A549 (cell line): Measurements from ENCODE around the gene ERN1. TPM values are rescaled to one million over a fixed set of nuclear protein-coding genes. Genes with fewer than 3 reads are reported as not detected.

Experiments
- ATAC-seq, 2 experiments: fragments of 200-7000 bp in 1 of 2; fragments of >200 bp in 1 of 2; cut with Nextera tagmentation in 1 of 2; cut with Tn5 transposase in 1 of 2; 3 replicates each; pipeline versions ENCODE4 v1.8.0 to v1.9.1; 2018 to 2020; ENCODE audit warnings: mild to moderate bottlenecking in 1 of 2, moderate library complexity in 1 of 2
- CTCF ChIA-PET: fragments of 300-600 bp; sonication (Branson Sonifier 250); formaldehyde crosslinking; extraction: SDS; loops from one replicate; lab custom pipeline; 2021; ENCODE audit warnings: antibody characterized with exemption, inconsistent platforms; lab: Yijun Ruan, JAX
- POLR2A ChIA-PET: fragments of 350-600 bp; formaldehyde crosslinking; extraction: SDS; loops from one replicate; lab custom pipeline; 2021; ENCODE audit warnings: antibody characterized with exemption, inconsistent platforms; lab: Yijun Ruan, JAX
- DNase-seq, 2 experiments: peaks; one replicate each; pipeline versions ENCODE4 v3.0.0 to v3.0.0-alpha.2; 2011 to 2016; ENCODE audit warnings: low read depth in 1 of 2, low spot score in 1 of 2
- FAIRE-seq: peaks from 2 replicates; lab custom pipeline; 2011; peaks lifted over from hg19 to GRCh38; lab: Jason Lieb, UNC
- H3K27ac ChIP-seq, 2 experiments: fragments of >200 bp; sonication (Bioruptor Twin); formaldehyde crosslinking; 3 replicates each; pipeline ENCODE4 v1.5.1; 2016 to 2017
- H3K4me1 ChIP-seq: fragments of >200 bp; sonication (Bioruptor Twin); formaldehyde crosslinking; 3 replicates; pipeline ENCODE4 v1.6.1; 2016
- H3K4me2 ChIP-seq: fragments of >200 bp; sonication (Bioruptor Twin); formaldehyde crosslinking; 3 replicates; pipeline ENCODE4 v1.6.1; 2016
- H3K4me3 ChIP-seq: fragments of >200 bp; sonication (Bioruptor Twin); formaldehyde crosslinking; 3 replicates; pipeline ENCODE4 v1.5.1; 2016
- H3K9me3 ChIP-seq: fragments of >200 bp; sonication (Bioruptor Twin); formaldehyde crosslinking; 3 replicates; pipeline ENCODE4 v1.6.1; 2016
- CBX8 ChIP-seq: fragments of 200-600 bp; sonication (generic); IDR thresholded peaks from 2 replicates; pipeline ENCODE4 v1.6.1; 2016
- EHF ChIP-seq: fragments of 250-450 bp; sonication (Bioruptor Pico); IDR thresholded peaks from 2 replicates; pipeline ENCODE4 v1.5.0; 2020; ENCODE audit warnings: mild to moderate bottlenecking
- GATA3 ChIP-seq: IDR thresholded peaks from 2 replicates; pipeline ENCODE4 v1.6.1; 2012; ENCODE audit warnings: borderline replicate concordance
- JUN ChIP-seq, 2 experiments: fragments of >200 bp; sonication (Bioruptor Twin); formaldehyde crosslinking; IDR thresholded peaks; 2 replicates in 1 of 2; 3 replicates in 1 of 2; pipeline ENCODE4 v1.6.1; 2016 to 2017
- MYC ChIP-seq: IDR thresholded peaks from 2 replicates; pipeline ENCODE4 v1.6.1; 2012; ENCODE audit warnings: mild to moderate bottlenecking, inconsistent platforms, low read length, improper control_type of control experiment, borderline replicate concordance
- RAD21 ChIP-seq, 2 experiments: fragments of >200 bp in 1 of 2; sonication (Bioruptor Twin) in 1 of 2; formaldehyde crosslinking in 1 of 2; IDR thresholded peaks in 1 of 2; conservative IDR thresholded peaks in 1 of 2; 2 replicates in 1 of 2; 3 replicates in 1 of 2; pipeline ENCODE4 v1.6.1; 2012 to 2018; ENCODE audit warnings: inconsistent platforms in 1 of 2
- RCOR1 ChIP-seq: fragments of 150-350 bp; IDR thresholded peaks from 2 replicates; pipeline ENCODE4 v1.6.1; 2014; ENCODE audit warnings: antibody characterized with exemption, low read length, low read depth
- RNF2 ChIP-seq: fragments of 200-600 bp; sonication (generic); IDR thresholded peaks from 2 replicates; pipeline ENCODE4 v1.6.1; 2016; ENCODE audit warnings: low read depth, mild to moderate bottlenecking, antibody characterized with exemption, moderate library complexity, borderline replicate concordance
- ZC3H11A ChIP-seq: fragments of 450-650 bp; IDR thresholded peaks from 2 replicates; pipeline ENCODE4 v1.6.1; 2014; ENCODE audit warnings: antibody characterized with exemption, mild to moderate bottlenecking
- ZSCAN20 ChIP-seq: fragments of 250-450 bp; sonication (Bioruptor Pico); IDR thresholded peaks from 2 replicates; pipeline ENCODE4 v1.8.0; 2022; ENCODE audit warnings: mild to moderate bottlenecking, moderate library complexity
- WGBS: methylation state at CpG from one replicate; pipeline ENCODE4 v1.1.6; 2017; ENCODE audit errors: missing lambda C conversion rate; 5-methylcytosine and 5-hydroxymethylcytosine counted together
- polyA plus RNA-seq, 4 experiments: library from polyadenylated mRNA; depleted of rRNA in 3 of 4; stranded (reverse); fragments of >200 nt; fragmentation: RNase III in 1 of 4; extraction: RNeasy Plus Mini Kit Qiagen cat#74134 plus additional on column Dnase treatment in 1 of 4; gene quantifications; 2 replicates in 3 of 4; 3 replicates in 1 of 4; pipeline ENCODE4 v1.2.3, GENCODE V29; 2011 to 2017
- TF ChIP-seq, protein P1 (sequence below): fragments of >200 bp; sonication (Bioruptor Twin); formaldehyde crosslinking; IDR thresholded peaks from 3 replicates; pipeline ENCODE4 v1.6.1; 2016
- TF ChIP-seq, protein P2 (sequence below): fragments of >200 bp; sonication (Bioruptor Twin); formaldehyde crosslinking; IDR thresholded peaks from 2 replicates; pipeline ENCODE4 v1.6.1; 2016
- TF ChIP-seq, protein P3 (sequence below): IDR thresholded peaks from 2 replicates; pipeline ENCODE4 v1.6.1; 2012
- TF ChIP-seq, protein P4 (sequence below): fragments of >200 bp; sonication (Bioruptor Twin); formaldehyde crosslinking; IDR thresholded peaks from 3 replicates; pipeline ENCODE4 v1.5.1; 2016

ERN1 gene
- polyA plus RNA-seq, 2 of the 4 experiments (the other 2 are of a cell fraction): 4.1 to 19.8 TPM

DNA sequence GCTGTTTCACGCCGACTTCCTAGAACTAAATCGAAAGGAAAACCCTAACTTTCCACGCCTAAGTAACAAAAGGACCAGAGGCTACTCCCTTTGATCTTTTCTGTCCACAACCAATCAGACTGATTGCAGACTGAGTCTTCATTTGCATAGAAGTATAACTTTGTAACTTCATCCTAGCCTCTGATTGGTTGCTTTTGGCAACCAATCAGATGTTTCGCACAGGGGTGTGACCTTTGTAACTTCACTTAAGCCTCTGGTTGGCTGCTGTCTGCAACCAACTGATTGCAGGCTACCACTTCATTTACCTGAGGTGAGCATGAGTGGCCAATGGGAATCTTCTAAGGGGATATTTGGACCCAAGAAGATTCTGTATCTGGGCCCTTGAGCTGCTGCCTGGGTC lies 92.1 kb downstream of the ERN1 start:
- H3K27ac ChIP-seq: no peak overlapping the region
- TF ChIP-seq, protein P1, sequence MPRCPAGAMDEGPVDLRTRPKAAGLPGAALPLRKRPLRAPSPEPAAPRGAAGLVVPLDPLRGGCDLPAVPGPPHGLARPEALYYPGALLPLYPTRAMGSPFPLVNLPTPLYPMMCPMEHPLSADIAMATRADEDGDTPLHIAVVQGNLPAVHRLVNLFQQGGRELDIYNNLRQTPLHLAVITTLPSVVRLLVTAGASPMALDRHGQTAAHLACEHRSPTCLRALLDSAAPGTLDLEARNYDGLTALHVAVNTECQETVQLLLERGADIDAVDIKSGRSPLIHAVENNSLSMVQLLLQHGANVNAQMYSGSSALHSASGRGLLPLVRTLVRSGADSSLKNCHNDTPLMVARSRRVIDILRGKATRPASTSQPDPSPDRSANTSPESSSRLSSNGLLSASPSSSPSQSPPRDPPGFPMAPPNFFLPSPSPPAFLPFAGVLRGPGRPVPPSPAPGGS: no peak
- TF ChIP-seq JUN (IDR thresholded peaks at IDR 0.05) (no peak), ZSCAN20 (CRISPR knock-in tag) (no peak), EHF (CRISPR knock-in tag) (no peak), ZC3H11A (no peak)
- no peaks in the 10 kb centered on the region for H3K4me1 ChIP-seq
- WGBS: 96% methylated on average over 5 of the region's 5 CpGs
- ChIA-PET POLR2A (no interaction called here), CTCF (interaction anchor here (1.2 to 18.1 kb wide), 3 partner anchors 8 to 84 kb away, joined by 4 to 863 read pairs (median 69); partner anchors contain the start of gene ERN1)
- H3K4me3 ChIP-seq: no peak overlapping the region
- no peaks in the 10 kb centered on the region for H3K9me3 ChIP-seq
- ATAC-seq: no peak
- DNase-seq: no peak
- no peak for FAIRE-seq
- H3K4me2 ChIP-seq: no peak overlapping the region

DNA sequence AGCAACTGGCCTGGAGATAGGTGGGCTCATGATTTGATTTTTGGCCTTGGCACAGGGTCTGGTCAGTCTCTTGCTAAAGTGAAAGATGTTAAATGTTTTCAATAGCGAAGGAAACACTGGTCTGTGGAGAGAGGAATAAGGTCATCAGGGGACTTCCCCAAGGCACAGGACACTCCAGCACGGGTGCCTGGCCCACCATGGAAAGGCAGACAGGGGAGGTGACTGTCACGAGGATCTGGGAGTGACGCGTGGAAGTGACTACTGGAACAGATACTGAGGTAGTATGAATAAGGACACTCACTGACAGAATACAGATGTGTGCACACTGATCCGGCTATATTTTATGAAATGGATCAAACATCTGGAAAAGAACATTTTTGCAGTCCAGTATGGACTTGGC lies 92.8 kb downstream of the ERN1 start:
- FAIRE-seq: no peak
- Histone ChIP-seq H3K9me3 (no peaks in the 10 kb centered on the region), H3K27ac (no peak overlapping the region), H3K4me1 (no peaks in the 10 kb centered on the region), H3K4me3 (no peak overlapping the region), H3K4me2 (no peak overlapping the region)
- DNase-seq: no peak
- ATAC-seq: no peak
- TF ChIP-seq, protein P2, sequence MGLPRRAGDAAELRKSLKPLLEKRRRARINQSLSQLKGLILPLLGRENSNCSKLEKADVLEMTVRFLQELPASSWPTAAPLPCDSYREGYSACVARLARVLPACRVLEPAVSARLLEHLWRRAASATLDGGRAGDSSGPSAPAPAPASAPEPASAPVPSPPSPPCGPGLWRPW: no peak
- TF ChIP-seq RNF2 (no peak), RCOR1 (no peak), MYC (no peak)
- TF ChIP-seq, protein P3, sequence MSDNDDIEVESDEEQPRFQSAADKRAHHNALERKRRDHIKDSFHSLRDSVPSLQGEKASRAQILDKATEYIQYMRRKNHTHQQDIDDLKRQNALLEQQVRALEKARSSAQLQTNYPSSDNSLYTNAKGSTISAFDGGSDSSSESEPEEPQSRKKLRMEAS: no peak
- CTCF ChIA-PET: interaction anchor here (1.0 to 18.1 kb wide), 4 partner anchors 10 to 85 kb away, joined by 3 to 863 read pairs (median 38); partner anchors contain the start of gene ERN1
- POLR2A ChIA-PET: no interaction called here
- WGBS: 83% methylated on average over 6 of the region's 6 CpGs

DNA sequence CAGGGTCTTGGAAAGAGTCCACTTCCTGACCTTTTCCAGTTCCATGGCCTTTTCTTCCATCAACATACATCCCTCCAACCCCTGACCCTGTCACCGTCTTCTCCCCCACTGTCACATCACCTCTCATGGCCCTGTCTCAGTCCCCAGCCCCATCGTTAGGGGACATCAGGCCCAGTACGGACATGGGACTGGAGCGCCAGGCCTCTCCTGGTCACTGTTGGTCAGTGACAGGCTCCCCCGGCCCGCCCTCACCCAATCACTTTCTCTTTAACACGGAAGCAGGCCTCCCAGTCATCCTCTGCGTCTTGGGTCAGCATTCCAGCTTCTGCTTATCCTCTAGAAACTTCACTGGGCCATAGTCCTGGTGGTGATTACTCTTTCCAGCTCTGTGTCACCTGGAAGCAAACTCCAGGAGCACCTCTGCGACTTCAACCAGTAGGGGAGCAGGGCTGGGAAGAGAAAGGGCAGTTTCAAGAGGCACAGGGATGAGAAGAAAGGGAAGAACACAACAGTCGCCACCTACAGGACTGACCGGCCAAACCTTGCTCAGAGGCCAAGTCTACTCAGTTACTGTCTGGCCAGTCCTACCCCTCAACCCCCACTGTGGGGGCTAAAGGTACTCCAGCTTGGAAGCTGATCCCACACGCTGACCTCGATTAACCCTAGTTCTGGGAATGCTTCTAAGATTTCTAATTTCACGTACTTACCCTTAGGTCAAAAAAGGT lies 93.6 kb downstream of the ERN1 start:
- no peak for FAIRE-seq

DNA sequence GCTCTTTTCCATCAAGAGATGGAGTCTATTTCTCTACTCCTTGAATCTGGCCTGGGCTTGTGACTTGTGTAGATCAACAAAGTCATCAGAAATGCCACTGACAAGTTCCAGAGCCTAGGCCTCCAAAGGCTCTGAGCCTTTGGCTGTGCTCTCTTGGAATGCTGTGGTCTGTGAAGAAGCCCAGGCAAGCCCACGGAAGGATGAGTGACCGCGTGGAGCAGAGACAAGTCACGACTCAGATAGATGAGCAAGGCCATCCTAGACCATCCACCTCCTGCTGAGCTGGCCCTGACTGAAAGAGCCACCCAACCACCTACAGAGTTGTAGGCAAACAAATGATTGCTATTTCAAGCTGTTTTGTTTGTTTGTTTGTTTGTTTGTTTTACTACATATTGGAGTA lies 97.9 kb downstream of the ERN1 start:
- ChIA-PET POLR2A (no interaction called here), CTCF (interaction anchor here (0.7 to 18.1 kb wide), 8 partner anchors 14 to 90 kb away, joined by 3 to 863 read pairs (median 16); partner anchors contain the start of gene ERN1)
- H3K27ac ChIP-seq: no peak overlapping the region
- no peak for TF ChIP-seq GATA3
- peaks cover 3% of the 10 kb centered on the region; the same call in 1 of the 3 replicates for H3K4me1 ChIP-seq
- DNase-seq: no peak
- no peak overlapping the region for H3K4me3 ChIP-seq
- no peak for ATAC-seq
- no peak for FAIRE-seq
- WGBS: 63% methylated on average over 4 of the region's 4 CpGs
- no peak overlapping the region for H3K4me2 ChIP-seq
- H3K9me3 ChIP-seq: no peaks in the 10 kb centered on the region

More for the DNA sequence above, 93.6 kb downstream of the ERN1 start:
- ATAC-seq (peak; percentile 86 to 90), DNase-seq (peak in 1 of 2 experiments; percentile 46)
- TF ChIP-seq CBX8: no peak
- TF ChIP-seq RAD21 (conservative IDR thresholded peaks at IDR 0.05 in 1 of 2, IDR thresholded peaks at IDR 0.05 in 1 of 2): peak in 1 of 2 experiments; percentile 13; a peak in 1 of 5 replicates
- TF ChIP-seq, protein P4, sequence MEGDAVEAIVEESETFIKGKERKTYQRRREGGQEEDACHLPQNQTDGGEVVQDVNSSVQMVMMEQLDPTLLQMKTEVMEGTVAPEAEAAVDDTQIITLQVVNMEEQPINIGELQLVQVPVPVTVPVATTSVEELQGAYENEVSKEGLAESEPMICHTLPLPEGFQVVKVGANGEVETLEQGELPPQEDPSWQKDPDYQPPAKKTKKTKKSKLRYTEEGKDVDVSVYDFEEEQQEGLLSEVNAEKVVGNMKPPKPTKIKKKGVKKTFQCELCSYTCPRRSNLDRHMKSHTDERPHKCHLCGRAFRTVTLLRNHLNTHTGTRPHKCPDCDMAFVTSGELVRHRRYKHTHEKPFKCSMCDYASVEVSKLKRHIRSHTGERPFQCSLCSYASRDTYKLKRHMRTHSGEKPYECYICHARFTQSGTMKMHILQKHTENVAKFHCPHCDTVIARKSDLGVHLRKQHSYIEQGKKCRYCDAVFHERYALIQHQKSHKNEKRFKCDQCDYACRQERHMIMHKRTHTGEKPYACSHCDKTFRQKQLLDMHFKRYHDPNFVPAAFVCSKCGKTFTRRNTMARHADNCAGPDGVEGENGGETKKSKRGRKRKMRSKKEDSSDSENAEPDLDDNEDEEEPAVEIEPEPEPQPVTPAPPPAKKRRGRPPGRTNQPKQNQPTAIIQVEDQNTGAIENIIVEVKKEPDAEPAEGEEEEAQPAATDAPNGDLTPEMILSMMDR: peak; percentile 20; the same call in 1 of the 3 replicates
- ChIA-PET CTCF (interaction anchor here (1.0 to 18.1 kb wide), 6 partner anchors 9 to 96 kb away, joined by 3 to 863 read pairs (median 4); partner anchors contain the start of genes ERN1 and ICAM2), POLR2A (no interaction called here)
- Histone ChIP-seq H3K4me2 (no peak overlapping the region), H3K9me3 (no peaks in the 10 kb centered on the region), H3K4me3 (no peak overlapping the region), H3K4me1 (no peaks in the 10 kb centered on the region), H3K27ac (no peak overlapping the region)
- WGBS: 87% methylated on average over 14 of the region's 14 CpGs
